ENCODE data around the gene FAAP100. TPM values are rescaled to one million over a fixed set of nuclear protein-coding genes. Genes with fewer than 3 reads are reported as not detected.

The FAAP100 gene
- total RNA-seq, 1 donor from 2014 or later, result 13.6 TPM

- intact Hi-C loops (cut with DNase I), result no loop called here
- no peak for DNase-seq (ENCODE audit: low spot score)
These were observed 49.6 kb downstream of the FAAP100 start for GRCh38 chr17:81502471-81503017.

GRCh38 chr17:81500047-81500446, 52.1 kb downstream of the FAAP100 start:
- no peak for DNase-seq (ENCODE audit: low spot score)
- intact Hi-C loops (cut with DNase I), result no loop called here

GRCh38 chr17:81499601-81499970, 52.6 kb downstream of the FAAP100 start:
- intact Hi-C loops (cut with DNase I), result no loop called here
- DNase-seq (ENCODE audit: low spot score), result no peak

GRCh38 chr17:81498953-81499600, 53.1 kb downstream of the FAAP100 start:
- DNase-seq (ENCODE audit: low spot score), result no peak
- intact Hi-C loops (cut with DNase I), result no loop called here

- no peak for DNase-seq (ENCODE audit: low spot score)
- intact Hi-C loops (cut with DNase I), result no loop called here
These were observed 57.4 kb downstream of the FAAP100 start for GRCh38 chr17:81494626-81495377.

- DNase-seq (ENCODE audit: low spot score), result no peak
- intact Hi-C loops (cut with DNase I), result no loop called here
These were observed 58.7 kb downstream of the FAAP100 start for GRCh38 chr17:81493198-81494038.

- no peak for DNase-seq (ENCODE audit: low spot score)
- intact Hi-C loops (cut with DNase I), result no loop called here
These were observed 59.4 kb downstream of the FAAP100 start for GRCh38 chr17:81492706-81493105.

- intact Hi-C loops (cut with DNase I), result no loop called here
- no peak for DNase-seq (ENCODE audit: low spot score)
These were observed 60.0 kb downstream of the FAAP100 start for GRCh38 chr17:81492202-81492601.

GRCh38 chr17:81491761-81492160, 60.4 kb downstream of the FAAP100 start:
- DNase-seq (ENCODE audit: low spot score), result no peak
- intact Hi-C loops (cut with DNase I), result no loop called here

GRCh38 chr17:81491181-81491581, 61.0 kb downstream of the FAAP100 start:
- no peak for DNase-seq (ENCODE audit: low spot score)
- intact Hi-C loops (cut with DNase I), result no loop called here

- DNase-seq (ENCODE audit: low spot score), result no peak
These were observed 61.9 kb downstream of the FAAP100 start for GRCh38 chr17:81489998-81490992.

More at GRCh38 chr17:81489998-81490992, 61.9 kb downstream of the FAAP100 start:
- intact Hi-C loops (cut with DNase I), result no loop called here

Other genes with a start within 250 kb of the FAAP100 start
- 13.5 TPM for gene BAHCC1, start 156.9 kb downstream of the FAAP100 start, total RNA-seq
- gene ACTG1, start 39.6 kb downstream of the FAAP100 start, total RNA-seq, result 634 TPM
- gene FSCN2, start 24.0 kb downstream of the FAAP100 start, total RNA-seq, result 1.1 TPM
- 107 TPM for gene NPLOC4, start 84.8 kb upstream of the FAAP100 start, total RNA-seq
- 0.30 TPM for gene TSPAN10, start 84.8 kb upstream of the FAAP100 start, total RNA-seq
- not detected for gene PDE6G, start 104.2 kb upstream of the FAAP100 start, total RNA-seq
- gene OXLD1, start 114.3 kb upstream of the FAAP100 start, total RNA-seq, result 17.9 TPM
- 8.2 TPM for gene CCDC137, start 114.4 kb upstream of the FAAP100 start, total RNA-seq
- 19.1 TPM for gene ARL16, start 131.4 kb upstream of the FAAP100 start, total RNA-seq
- 56.2 TPM for gene HGS, start 131.7 kb upstream of the FAAP100 start, total RNA-seq
- gene MRPL12, start 151.0 kb upstream of the FAAP100 start, total RNA-seq, result 117 TPM
- 6.3 TPM for gene SLC25A10, start 159.9 kb upstream of the FAAP100 start, total RNA-seq